Endothelial cell of umbilical vein (primary cell): ENCODE measurements around the gene RNLS. TPM values are rescaled to one million over a fixed set of nuclear protein-coding genes. Genes with fewer than 3 reads are reported as not detected.

ENCODE experiments used
- BruUV-seq: library from RNA; stranded (reverse); fragments of 400-500 nt; replicated peaks from 2 replicates; lab custom pipeline; 2021; lab: Mats Ljungman, UMichigan
- CTCF ChIA-PET: fragments of 300-600, 350-600 bp; sonication (Branson Sonifier 250); formaldehyde crosslinking; loops from one replicate; lab custom pipeline; 2021; ENCODE audit warnings: antibody characterized with exemption, inconsistent platforms; lab: Charles Lee
- POLR2A ChIA-PET: fragments of 300-600, 350-600 bp; sonication (Branson Sonifier 250); formaldehyde crosslinking; loops from one replicate; lab custom pipeline; 2021; ENCODE audit warnings: antibody characterized with exemption, inconsistent platforms; lab: Charles Lee
- DNase-seq: peaks from one replicate; pipeline ENCODE4 v3.0.0-alpha.2; 2011; ENCODE audit warnings: low read depth, low spot score
- FAIRE-seq: peaks from 2 replicates; lab custom pipeline; 2011; peaks lifted over from hg19 to GRCh38; lab: Jason Lieb, UNC
- H2AFZ ChIP-seq: 2 replicates; pipeline ENCODE4 v1.6.0; 2012; ENCODE audit warnings: low read depth, low read length, control low read depth, inconsistent platforms
- H3K27ac ChIP-seq: 2 replicates; pipeline ENCODE4 v1.5.1; 2011; ENCODE audit warnings: low read depth, mild to moderate bottlenecking, control low read depth, low read length, moderate library complexity; ENCODE audit not compliant: insufficient read depth
- H3K27me3 ChIP-seq, 2 experiments: 2 replicates each; pipeline versions ENCODE4 v1.6.0 to v1.6.1; 2011; ENCODE audit warnings: low read length in 2 of 2, mixed read lengths in 1 of 2; ENCODE audit not compliant: control insufficient read depth in 2 of 2, insufficient read depth in 2 of 2
- H3K36me3 ChIP-seq, 2 experiments: 2 replicates in 1 of 2; 3 replicates in 1 of 2; pipeline ENCODE4 v1.5.1; 2011; ENCODE audit warnings: low read length in 2 of 2, mild to moderate bottlenecking in 1 of 2, moderate library complexity in 1 of 2; ENCODE audit not compliant: control insufficient read depth in 2 of 2, insufficient read depth in 2 of 2; ENCODE audit errors: extremely low read depth in 1 of 2
- H3K4me1 ChIP-seq: 3 replicates; pipeline ENCODE4 v1.5.1; 2011; ENCODE audit warnings: mild to moderate bottlenecking, low read length; ENCODE audit not compliant: control insufficient read depth, insufficient read depth; ENCODE audit errors: extremely low read depth
- H3K4me2 ChIP-seq: 2 replicates; pipeline ENCODE4 v1.6.1; 2011; ENCODE audit warnings: low read length, control low read depth, mixed read lengths; ENCODE audit not compliant: insufficient read depth
- H3K4me3 ChIP-seq, 3 experiments: fragments of 200-600 bp in 1 of 3; sonication (generic), shearing (Covaris generic) in 1 of 3; replicated peaks in 1 of 3; 2 replicates each; pipeline ENCODE4 v1.5.1; 2011 to 2016; ENCODE audit warnings: control low read depth in 3 of 3, low read length in 3 of 3, mild to moderate bottlenecking in 2 of 3, inconsistent platforms in 1 of 3, low read depth in 1 of 3, moderate library complexity in 1 of 3; ENCODE audit not compliant: insufficient read depth in 1 of 3
- H3K79me2 ChIP-seq: 2 replicates; pipeline ENCODE4 v1.6.0; 2012; ENCODE audit warnings: low read length, inconsistent platforms; ENCODE audit not compliant: control insufficient read depth, insufficient read depth
- H3K9ac ChIP-seq: replicated peaks from 2 replicates; pipeline ENCODE3; 2011; ENCODE audit warnings: low read length, control low read depth; ENCODE audit not compliant: insufficient read depth; ENCODE audit errors: extremely low read depth
- H3K9me1 ChIP-seq: replicated peaks from 3 replicates; pipeline ENCODE4 v1.6.0; 2011; ENCODE audit warnings: mild to moderate bottlenecking, low read length; ENCODE audit not compliant: control insufficient read depth, insufficient read depth; ENCODE audit errors: extremely low read depth
- H3K9me3 ChIP-seq: replicated peaks from 2 replicates; pipeline ENCODE4 v1.5.1; 2012; ENCODE audit warnings: low read length, inconsistent platforms; ENCODE audit not compliant: control insufficient read depth, insufficient read depth
- H4K20me1 ChIP-seq: replicated peaks from 2 replicates; pipeline ENCODE3; 2011; ENCODE audit warnings: mild to moderate bottlenecking, low read length; ENCODE audit not compliant: control insufficient read depth, insufficient read depth; ENCODE audit errors: extremely low read depth
- EZH2 ChIP-seq: IDR thresholded peaks from 2 replicates; pipeline ENCODE4 v1.6.1; 2012; ENCODE audit warnings: borderline replicate concordance, low read depth, mild to moderate bottlenecking, moderate library complexity, low read length, inconsistent platforms; ENCODE audit not compliant: severe bottlenecking
- FOS ChIP-seq: IDR thresholded peaks from 2 replicates; pipeline ENCODE4 v1.6.1; 2011; ENCODE audit warnings: mild to moderate bottlenecking, low read length, moderate library complexity, borderline replicate concordance; ENCODE audit not compliant: insufficient read depth
- GATA2 ChIP-seq: IDR thresholded peaks from 2 replicates; pipeline ENCODE4 v1.7.0; 2011; ENCODE audit warnings: low read depth, mild to moderate bottlenecking, moderate library complexity, mixed read lengths, low read length; ENCODE audit not compliant: insufficient read length, insufficient read depth
- JUN ChIP-seq: IDR thresholded peaks from 2 replicates; pipeline ENCODE4 v1.6.1; 2011; ENCODE audit warnings: borderline replicate concordance, low read depth; ENCODE audit not compliant: insufficient read length, insufficient read depth
- MYC ChIP-seq: IDR thresholded peaks from one replicate; pipeline ENCODE4 v1.6.1; 2011; ENCODE audit warnings: mild to moderate bottlenecking, low read depth, low read length
- POLR2A ChIP-seq: IDR thresholded peaks from 2 replicates; pipeline ENCODE4 v1.6.1; 2012; ENCODE audit warnings: low read depth, mild to moderate bottlenecking, control low read depth, low read length
- POLR2AphosphoS5 ChIP-seq: IDR thresholded peaks from 2 replicates; pipeline ENCODE4 v1.6.1; 2012; ENCODE audit warnings: low read depth, mild to moderate bottlenecking, control low read depth, low read length, moderate library complexity; ENCODE audit not compliant: insufficient read depth
- dilution Hi-C: fragments of 300-500 bp; cut with MboI; formaldehyde crosslinking; loops from one replicate; pipeline ENCODE4 v1.15.0; 2019; ENCODE audit warnings: low sequenced_read_pairs; ENCODE audit not compliant: extremely low pct_ligation_motif_present
- intact Hi-C: fragments of 100-400 bp; cut with micrococcal nuclease; formaldehyde crosslinking; loops from one replicate; pipeline ENCODE4 v1.10.0; 2022
- polyA plus RNA-seq, 4 experiments: library from polyadenylated mRNA; depleted of rRNA in 3 of 4; stranded (reverse) in 3 of 4; unstranded in 1 of 4; fragments of >200 nt; gene quantifications; 2 replicates each; pipeline versions ENCODE4 v1.2.1 to v1.2.3, GENCODE V29; 2011 to 2012; ENCODE audit warnings: missing spikeins in 1 of 4
- total RNA-seq: library from RNA; stranded (reverse); gene quantifications from 2 replicates; pipeline ENCODE4 v1.2.3, GENCODE V29; 2021
- TF ChIP-seq, protein P1 (sequence below): IDR thresholded peaks from 2 replicates; pipeline ENCODE4 v1.6.1; 2011; ENCODE audit not compliant: insufficient read depth, insufficient read length
- TF ChIP-seq, protein P2 (sequence below), 2 donors: IDR thresholded peaks; 1 replicate in 1 of 2; 2 replicates in 1 of 2; pipeline ENCODE4 v1.5.1; 2011; ENCODE audit warnings: low read length in 2 of 2, mild to moderate bottlenecking in 2 of 2, moderate library complexity in 2 of 2, control low read depth in 1 of 2, inconsistent platforms in 1 of 2, low read depth in 1 of 2; ENCODE audit not compliant: insufficient read depth in 1 of 2; ENCODE audit errors: extremely low read depth in 1 of 2

Gene RNLS
- total and polyA plus RNA-seq, 2 donors (not counting 3 experiments of a cell fraction or from before 2014, with no cell fraction given) = 2.5 to 4.6 TPM

DNA sequence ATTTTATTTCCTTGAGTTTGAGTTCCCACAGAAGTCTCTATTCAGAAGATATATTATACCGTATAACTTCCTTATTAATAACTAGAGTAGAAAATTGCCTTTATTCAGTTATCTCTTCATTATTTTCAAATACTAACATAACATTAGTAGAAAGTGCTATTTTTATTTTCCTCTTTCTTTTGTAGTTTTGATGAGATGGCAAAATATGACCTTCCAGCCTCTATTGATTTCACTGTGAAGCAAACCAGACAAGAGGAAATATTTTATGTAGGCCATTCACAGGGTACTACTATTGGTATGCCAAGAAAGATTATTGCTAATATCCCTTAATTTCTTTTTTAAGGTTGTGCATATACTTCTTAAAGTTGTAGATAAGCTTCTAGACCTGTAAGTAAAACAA, 11.4 kb upstream of the RNLS start:
- H3K9me3 ChIP-seq = no peaks in the 10 kb centered on the region
- no peaks in the 10 kb centered on the region for H3K27me3 ChIP-seq
- H3K4me1 ChIP-seq = no peaks in the 10 kb centered on the region
- intact Hi-C loops (no loop called here), dilution Hi-C loops (no loop called here)
- DNase-seq (no peak), FAIRE-seq (no peak)
- H3K27ac ChIP-seq = no peak overlapping the region
- no peaks in the 10 kb centered on the region for H3K79me2 ChIP-seq
- no peaks in the 10 kb centered on the region for H3K36me3 ChIP-seq
- no peak for TF ChIP-seq POLR2A
- TF ChIP-seq EZH2 = no peak
- TF ChIP-seq, protein P1, sequence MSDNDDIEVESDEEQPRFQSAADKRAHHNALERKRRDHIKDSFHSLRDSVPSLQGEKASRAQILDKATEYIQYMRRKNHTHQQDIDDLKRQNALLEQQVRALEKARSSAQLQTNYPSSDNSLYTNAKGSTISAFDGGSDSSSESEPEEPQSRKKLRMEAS = no peak
- no peak overlapping the region for H3K4me3 ChIP-seq
- BruUV-seq = no TSS peak
- no peaks in the 10 kb centered on the region for H4K20me1 ChIP-seq
- no peaks in the 10 kb centered on the region for H3K9me1 ChIP-seq
- no peak overlapping the region for H3K9ac ChIP-seq
- no peak overlapping the region for H2AFZ ChIP-seq
- no peak overlapping the region for H3K4me2 ChIP-seq
- ChIA-PET CTCF (no interaction called here), POLR2A (no interaction called here)

DNA sequence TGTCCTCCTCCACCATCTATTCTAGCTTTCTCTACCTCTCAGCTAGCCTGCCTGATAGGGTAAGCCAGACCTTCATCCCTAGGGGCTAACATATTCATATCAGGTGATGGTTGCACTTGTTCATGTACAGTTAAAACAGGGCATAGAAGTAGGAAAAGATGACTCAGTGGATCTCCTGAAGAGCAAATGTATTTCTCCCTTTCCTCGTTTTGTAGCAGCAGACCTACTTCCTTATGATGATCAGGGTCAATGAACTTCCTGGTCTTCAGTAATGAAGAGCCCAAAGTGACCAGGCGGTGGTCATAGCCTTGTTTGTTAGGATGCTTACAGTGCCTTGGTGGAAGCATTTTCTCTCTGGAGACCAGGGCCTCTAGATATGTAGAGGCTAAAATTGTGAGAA, 9.8 kb upstream of the RNLS start:
- Histone ChIP-seq H3K79me2 (no peaks in the 10 kb centered on the region), H3K4me3 (no peak overlapping the region), H3K27ac (no peak overlapping the region), H2AFZ (no peak overlapping the region), H3K27me3 (no peaks in the 10 kb centered on the region), H3K9me3 (no peaks in the 10 kb centered on the region), H3K4me2 (no peak overlapping the region), H3K36me3 (no peaks in the 10 kb centered on the region), H3K4me1 (no peaks in the 10 kb centered on the region), H3K9me1 (no peaks in the 10 kb centered on the region), H4K20me1 (no peaks in the 10 kb centered on the region), H3K9ac (no peak overlapping the region)
- intact Hi-C loops (no loop called here), dilution Hi-C loops (no loop called here)
- no peak for DNase-seq
- FAIRE-seq = no peak
- ChIA-PET POLR2A (no interaction called here), CTCF (interaction anchor here (1.2 to 1.8 kb wide), 2 partner anchors 10 to 12 kb away, joined by 5 to 8 read pairs; partner anchors contain the start of gene RNLS)
- BruUV-seq = no TSS peak
- no peak for TF ChIP-seq JUN
- no peak for TF ChIP-seq GATA2
- no peak for TF ChIP-seq POLR2A
- no peak for TF ChIP-seq FOS
- TF ChIP-seq EZH2 = no peak
- TF ChIP-seq POLR2AphosphoS5 = no peak
- TF ChIP-seq, protein P2, sequence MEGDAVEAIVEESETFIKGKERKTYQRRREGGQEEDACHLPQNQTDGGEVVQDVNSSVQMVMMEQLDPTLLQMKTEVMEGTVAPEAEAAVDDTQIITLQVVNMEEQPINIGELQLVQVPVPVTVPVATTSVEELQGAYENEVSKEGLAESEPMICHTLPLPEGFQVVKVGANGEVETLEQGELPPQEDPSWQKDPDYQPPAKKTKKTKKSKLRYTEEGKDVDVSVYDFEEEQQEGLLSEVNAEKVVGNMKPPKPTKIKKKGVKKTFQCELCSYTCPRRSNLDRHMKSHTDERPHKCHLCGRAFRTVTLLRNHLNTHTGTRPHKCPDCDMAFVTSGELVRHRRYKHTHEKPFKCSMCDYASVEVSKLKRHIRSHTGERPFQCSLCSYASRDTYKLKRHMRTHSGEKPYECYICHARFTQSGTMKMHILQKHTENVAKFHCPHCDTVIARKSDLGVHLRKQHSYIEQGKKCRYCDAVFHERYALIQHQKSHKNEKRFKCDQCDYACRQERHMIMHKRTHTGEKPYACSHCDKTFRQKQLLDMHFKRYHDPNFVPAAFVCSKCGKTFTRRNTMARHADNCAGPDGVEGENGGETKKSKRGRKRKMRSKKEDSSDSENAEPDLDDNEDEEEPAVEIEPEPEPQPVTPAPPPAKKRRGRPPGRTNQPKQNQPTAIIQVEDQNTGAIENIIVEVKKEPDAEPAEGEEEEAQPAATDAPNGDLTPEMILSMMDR (IDR thresholded peaks at IDR 0.05; ENCODE audit: extremely low read depth in 1 of 2, insufficient read depth in 1 of 2, low read depth in 1 of 2, low read length in 2 of 2) = no peak
- no peak for TF ChIP-seq MYC
- TF ChIP-seq, protein P1 = no peak
